Measurements from ENCODE around the gene MAML3. TPM values are rescaled to one million over a fixed set of nuclear protein-coding genes. Genes with fewer than 3 reads are reported as not detected.

The MAML3 gene
- total RNA-seq, 2 experiments from 2014 or later: 2.5 to 2.9 TPM

DNA sequence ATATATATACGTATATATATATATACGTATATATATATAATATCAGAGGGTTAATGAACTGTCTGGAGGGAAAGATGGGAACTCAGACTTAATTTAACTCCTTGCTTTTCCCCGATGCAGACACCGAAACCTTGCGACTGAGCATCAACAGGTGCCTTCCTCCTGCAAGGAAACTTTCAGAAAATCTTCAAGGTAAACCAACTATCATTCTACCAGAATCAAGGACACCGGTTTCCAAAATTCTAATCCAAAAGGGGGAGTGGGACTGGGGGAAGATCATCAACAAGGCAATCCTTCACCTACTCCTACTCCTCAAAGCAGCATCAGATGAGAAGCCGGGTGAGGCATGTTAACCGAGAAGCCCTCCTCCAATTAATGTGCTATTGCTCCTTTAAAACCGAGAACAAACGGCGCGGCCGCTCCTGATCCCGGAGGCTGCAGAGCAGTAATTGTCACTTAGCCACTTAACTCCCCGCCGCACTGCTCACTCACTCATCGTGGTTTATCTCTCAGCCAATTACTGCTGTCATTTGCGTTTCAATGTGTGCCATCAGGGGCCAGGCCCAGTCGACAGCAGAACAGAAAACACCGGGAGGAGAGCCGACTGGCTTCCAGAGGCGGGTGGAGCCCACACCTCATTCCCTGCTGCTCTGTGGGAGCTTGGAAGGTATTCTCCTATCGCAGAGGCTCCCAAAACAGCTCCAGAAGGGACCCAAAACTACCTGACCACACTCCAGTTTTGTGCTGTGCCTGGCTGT is 61.7 kb downstream of the MAML3 start:
- Mint-ChIP-seq H3K27me3 (no peaks in the 10 kb centered on the region), H3K9me3 (no peaks in the 10 kb centered on the region), H3K4me3 (no peak overlapping the region), H3K27ac (peak overlapping the region; percentile 33), H3K36me3 (ENCODE audit: low read depth) (no peaks in the 10 kb centered on the region), H3K4me1 (ENCODE audit: low read depth) (peaks cover 48% of the 10 kb centered on the region)
- POLR2A ChIA-PET: interaction anchor here (1.2 to 1.4 kb wide), 2 partner anchors 21 to 58 kb away, joined by 3 to 4 read pairs; no protein-coding TSS in a partner anchor
- Histone ChIP-seq H3K4me3 (ENCODE audit: low read length) (no peak overlapping the region), H3K9me3 (ENCODE audit: control insufficient read depth in 1 of 2, insufficient read depth in 1 of 2, low read length in 2 of 2) (no peaks in the 10 kb centered on the region), H3K4me1 (ENCODE audit: insufficient read depth, low read length) (peaks cover 42% of the 10 kb centered on the region), H3K36me3 (ENCODE audit: insufficient read depth, low read length) (no peaks in the 10 kb centered on the region), H3K27me3 (ENCODE audit: control insufficient read depth in 1 of 2, insufficient read depth in 2 of 2, low read length in 2 of 2) (no peaks in the 10 kb centered on the region), H3K27ac (ENCODE audit: low read depth in 1 of 2, low read length in 2 of 2) (no peak overlapping the region)
- peak in 2 of 14 experiments; percentile 14 to 23 for DNase-seq
- CTCF ChIA-PET: interaction anchor here (0.7 kb wide), 1 partner anchor 31 kb away, joined by 3 read pairs; no protein-coding TSS in a partner anchor
- ATAC-seq (ENCODE audit: poor library complexity): no peak
- intact Hi-C loops (cut with DNase I, micrococcal nuclease): no loop called here
- TF ChIP-seq, protein P1, sequence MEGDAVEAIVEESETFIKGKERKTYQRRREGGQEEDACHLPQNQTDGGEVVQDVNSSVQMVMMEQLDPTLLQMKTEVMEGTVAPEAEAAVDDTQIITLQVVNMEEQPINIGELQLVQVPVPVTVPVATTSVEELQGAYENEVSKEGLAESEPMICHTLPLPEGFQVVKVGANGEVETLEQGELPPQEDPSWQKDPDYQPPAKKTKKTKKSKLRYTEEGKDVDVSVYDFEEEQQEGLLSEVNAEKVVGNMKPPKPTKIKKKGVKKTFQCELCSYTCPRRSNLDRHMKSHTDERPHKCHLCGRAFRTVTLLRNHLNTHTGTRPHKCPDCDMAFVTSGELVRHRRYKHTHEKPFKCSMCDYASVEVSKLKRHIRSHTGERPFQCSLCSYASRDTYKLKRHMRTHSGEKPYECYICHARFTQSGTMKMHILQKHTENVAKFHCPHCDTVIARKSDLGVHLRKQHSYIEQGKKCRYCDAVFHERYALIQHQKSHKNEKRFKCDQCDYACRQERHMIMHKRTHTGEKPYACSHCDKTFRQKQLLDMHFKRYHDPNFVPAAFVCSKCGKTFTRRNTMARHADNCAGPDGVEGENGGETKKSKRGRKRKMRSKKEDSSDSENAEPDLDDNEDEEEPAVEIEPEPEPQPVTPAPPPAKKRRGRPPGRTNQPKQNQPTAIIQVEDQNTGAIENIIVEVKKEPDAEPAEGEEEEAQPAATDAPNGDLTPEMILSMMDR (IDR thresholded peaks at IDR 0.05): no peak

DNA sequence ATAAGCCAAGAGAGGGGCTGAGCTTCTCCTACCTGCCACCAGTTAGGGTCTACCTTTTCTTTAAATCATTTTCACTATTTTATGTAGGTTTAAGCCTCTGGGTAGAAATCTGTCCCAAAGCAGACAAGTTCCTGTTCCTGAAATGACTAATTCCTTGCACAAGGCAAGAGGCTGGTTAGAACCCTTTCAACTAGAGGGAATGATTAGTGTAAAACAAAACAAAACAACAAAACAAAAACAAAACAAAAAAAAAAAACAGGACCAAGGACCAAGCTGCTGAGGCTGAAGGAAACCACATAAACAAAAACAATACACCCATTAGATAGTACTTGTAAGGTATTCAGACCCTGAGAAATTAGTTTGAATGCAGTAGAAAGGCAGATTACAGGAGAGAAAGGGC is 62.7 kb downstream of the MAML3 start:
- no peak overlapping the region for H3K27ac Mint-ChIP-seq

DNA sequence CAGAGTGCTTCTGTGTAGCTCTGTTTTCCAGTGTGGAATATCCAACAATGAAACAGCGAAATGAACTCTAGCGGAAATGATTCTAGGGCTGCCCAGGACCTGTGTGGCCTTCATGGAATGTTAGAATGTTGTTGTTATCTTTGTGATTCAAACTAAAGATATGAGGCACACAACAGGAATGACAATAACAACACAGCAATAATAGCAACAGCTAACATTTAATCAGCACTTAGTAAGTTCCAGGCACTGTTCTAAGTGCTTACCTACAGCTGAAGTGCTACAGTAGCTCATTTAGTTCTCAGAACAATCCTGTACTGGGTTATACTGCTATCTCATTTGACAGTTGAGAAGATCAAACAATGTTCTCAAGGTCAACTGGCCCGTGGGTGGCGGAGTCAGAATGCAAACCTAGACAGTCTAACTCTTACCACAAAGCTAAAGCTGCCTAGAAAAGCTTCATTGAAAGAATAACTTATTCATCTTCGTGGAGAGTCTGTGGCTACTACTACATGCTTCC is 63.7 kb downstream of the MAML3 start:
- POLR2A ChIA-PET: interaction anchor here (0.7 kb wide), 1 partner anchor 20 kb away, joined by 3 read pairs; no protein-coding TSS in a partner anchor
- Histone ChIP-seq H3K4me1 (ENCODE audit: insufficient read depth, low read length) (peaks cover 28% of the 10 kb centered on the region), H3K36me3 (ENCODE audit: insufficient read depth, low read length) (no peaks in the 10 kb centered on the region), H3K9me3 (ENCODE audit: control insufficient read depth in 1 of 2, insufficient read depth in 1 of 2, low read length in 2 of 2) (no peaks in the 10 kb centered on the region), H3K27me3 (ENCODE audit: control insufficient read depth in 1 of 2, insufficient read depth in 2 of 2, low read length in 2 of 2) (no peaks in the 10 kb centered on the region), H3K27ac (ENCODE audit: low read depth in 1 of 2, low read length in 2 of 2) (no peak overlapping the region), H3K4me3 (ENCODE audit: low read length) (no peak overlapping the region)
- H3K4me3 Mint-ChIP-seq: no peak overlapping the region
- H3K36me3 Mint-ChIP-seq (ENCODE audit: low read depth): no peaks in the 10 kb centered on the region
- TF ChIP-seq, protein P1 (IDR thresholded peaks at IDR 0.05): no peak
- no peak for ATAC-seq (ENCODE audit: poor library complexity)
- no peak for DNase-seq
- CTCF ChIA-PET: interaction anchor here (1.2 kb wide), 1 partner anchor 270 kb away, joined by 3 read pairs; no protein-coding TSS in a partner anchor
- intact Hi-C loops (cut with DNase I, micrococcal nuclease): no loop called here
- no peak overlapping the region for H3K27ac Mint-ChIP-seq
- peaks cover 28% of the 10 kb centered on the region for H3K4me1 Mint-ChIP-seq (ENCODE audit: low read depth)
- H3K27me3 Mint-ChIP-seq: no peaks in the 10 kb centered on the region
- no peaks in the 10 kb centered on the region for H3K9me3 Mint-ChIP-seq

More for the DNA sequence above, 62.7 kb downstream of the MAML3 start:
- DNase-seq: peak in 2 of 14 experiments; percentile 32 to 36
- no peaks in the 10 kb centered on the region for H3K27me3 ChIP-seq (ENCODE audit: control insufficient read depth in 1 of 2, insufficient read depth in 2 of 2, low read length in 2 of 2)
- ChIA-PET POLR2A (interaction anchor here (1.4 kb wide), 1 partner anchor 59 kb away, joined by 4 read pairs; no protein-coding TSS in a partner anchor), CTCF (interaction anchor here (0.8 kb wide), 1 partner anchor 21 kb away, joined by 3 read pairs; no protein-coding TSS in a partner anchor)
- no peak overlapping the region for H3K27ac ChIP-seq (ENCODE audit: low read depth in 1 of 2, low read length in 2 of 2)
- TF ChIP-seq, protein P1 (IDR thresholded peaks at IDR 0.05): no peak
- Mint-ChIP-seq H3K36me3 (ENCODE audit: low read depth) (no peaks in the 10 kb centered on the region), H3K4me3 (no peak overlapping the region), H3K9me3 (no peaks in the 10 kb centered on the region), H3K27me3 (no peaks in the 10 kb centered on the region), H3K4me1 (ENCODE audit: low read depth) (peaks cover 38% of the 10 kb centered on the region)
- no peak overlapping the region for H3K4me3 ChIP-seq (ENCODE audit: low read length)
- peaks cover 38% of the 10 kb centered on the region for H3K4me1 ChIP-seq (ENCODE audit: insufficient read depth, low read length)
- no peaks in the 10 kb centered on the region for H3K36me3 ChIP-seq (ENCODE audit: insufficient read depth, low read length)
- no peak for ATAC-seq (ENCODE audit: poor library complexity)
- intact Hi-C loops (cut with DNase I, micrococcal nuclease): no loop called here
- no peaks in the 10 kb centered on the region for H3K9me3 ChIP-seq (ENCODE audit: control insufficient read depth in 1 of 2, insufficient read depth in 1 of 2, low read length in 2 of 2)

Data from CD4-positive, alpha-beta T cell (primary cell).